HG03558 (cell line): ENCODE results near the gene PRUNE2.
"Not testable (repeated sequence)": the region's sequence is repeated elsewhere in the genome, so short reads cannot be mapped to it uniquely, and the experiment has no call there.

ENCODE experiments used
- ATAC-seq: cut with Tn5 transposase; IDR thresholded peaks from one replicate; pipeline ENCODE4 v1.9.1; 2021; ENCODE audit warnings: moderate number of reproducible peaks; ENCODE audit not compliant: unreplicated experiment; ENCODE audit errors: extremely low read depth

Gene PRUNE2, protein sequence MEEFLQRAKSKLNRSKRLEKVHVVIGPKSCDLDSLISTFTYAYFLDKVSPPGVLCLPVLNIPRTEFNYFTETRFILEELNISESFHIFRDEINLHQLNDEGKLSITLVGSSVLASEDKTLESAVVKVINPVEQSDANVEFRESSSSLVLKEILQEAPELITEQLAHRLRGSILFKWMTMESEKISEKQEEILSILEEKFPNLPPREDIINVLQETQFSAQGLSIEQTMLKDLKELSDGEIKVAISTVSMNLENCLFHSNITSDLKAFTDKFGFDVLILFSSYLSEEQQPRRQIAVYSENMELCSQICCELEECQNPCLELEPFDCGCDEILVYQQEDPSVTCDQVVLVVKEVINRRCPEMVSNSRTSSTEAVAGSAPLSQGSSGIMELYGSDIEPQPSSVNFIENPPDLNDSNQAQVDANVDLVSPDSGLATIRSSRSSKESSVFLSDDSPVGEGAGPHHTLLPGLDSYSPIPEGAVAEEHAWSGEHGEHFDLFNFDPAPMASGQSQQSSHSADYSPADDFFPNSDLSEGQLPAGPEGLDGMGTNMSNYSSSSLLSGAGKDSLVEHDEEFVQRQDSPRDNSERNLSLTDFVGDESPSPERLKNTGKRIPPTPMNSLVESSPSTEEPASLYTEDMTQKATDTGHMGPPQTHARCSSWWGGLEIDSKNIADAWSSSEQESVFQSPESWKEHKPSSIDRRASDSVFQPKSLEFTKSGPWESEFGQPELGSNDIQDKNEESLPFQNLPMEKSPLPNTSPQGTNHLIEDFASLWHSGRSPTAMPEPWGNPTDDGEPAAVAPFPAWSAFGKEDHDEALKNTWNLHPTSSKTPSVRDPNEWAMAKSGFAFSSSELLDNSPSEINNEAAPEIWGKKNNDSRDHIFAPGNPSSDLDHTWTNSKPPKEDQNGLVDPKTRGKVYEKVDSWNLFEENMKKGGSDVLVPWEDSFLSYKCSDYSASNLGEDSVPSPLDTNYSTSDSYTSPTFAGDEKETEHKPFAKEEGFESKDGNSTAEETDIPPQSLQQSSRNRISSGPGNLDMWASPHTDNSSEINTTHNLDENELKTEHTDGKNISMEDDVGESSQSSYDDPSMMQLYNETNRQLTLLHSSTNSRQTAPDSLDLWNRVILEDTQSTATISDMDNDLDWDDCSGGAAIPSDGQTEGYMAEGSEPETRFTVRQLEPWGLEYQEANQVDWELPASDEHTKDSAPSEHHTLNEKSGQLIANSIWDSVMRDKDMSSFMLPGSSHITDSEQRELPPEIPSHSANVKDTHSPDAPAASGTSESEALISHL (N-terminal part only)

DNA sequence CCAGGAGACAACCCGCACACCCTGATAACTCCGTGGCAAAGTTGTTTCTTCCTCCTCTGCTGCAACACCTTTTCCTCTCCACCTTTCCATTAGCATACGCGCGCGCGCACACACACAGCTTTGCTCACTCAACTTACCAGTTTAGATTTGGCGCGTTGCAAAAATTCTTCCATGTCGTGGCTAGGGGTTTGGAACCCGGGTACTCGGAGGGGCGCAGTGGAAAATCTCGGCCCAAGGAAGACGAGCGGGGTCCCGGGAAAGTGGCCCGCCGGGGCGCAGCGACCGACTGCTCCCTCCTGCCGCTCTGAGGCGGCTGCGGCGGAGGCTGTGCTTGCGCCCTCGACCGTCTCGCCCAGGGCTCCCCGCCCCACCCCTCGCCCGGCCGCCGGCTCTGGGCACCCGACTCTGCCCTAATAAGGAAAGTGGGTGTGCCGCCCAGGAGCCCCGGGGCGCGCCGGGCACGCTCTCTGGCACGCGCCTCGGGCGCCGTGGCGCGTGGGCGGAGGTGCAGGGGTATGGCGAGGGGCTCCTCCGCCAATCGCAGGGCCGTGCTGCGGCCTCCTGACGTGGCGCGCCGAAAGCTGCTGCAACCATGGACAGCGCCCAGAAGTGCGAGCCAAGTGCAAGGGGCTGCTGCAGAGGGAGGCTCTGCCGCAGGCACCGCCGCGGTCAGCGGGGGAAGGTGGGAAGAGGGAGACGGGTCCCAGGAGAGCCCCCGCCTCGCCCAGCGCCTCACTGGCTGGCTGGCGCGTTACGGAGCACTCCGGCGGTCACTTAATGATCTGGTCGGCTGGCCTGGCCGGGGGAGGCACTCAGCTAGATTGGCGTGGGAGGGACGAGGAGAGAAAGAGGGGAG lies at the start of gene PRUNE2:
Gene PRUNE2 (minus strand): TSS at position 324 of the 856 bp plus-strand sequence. CDS start 151 bp downstream, at position 173.
- no peak for ATAC-seq

DNA sequence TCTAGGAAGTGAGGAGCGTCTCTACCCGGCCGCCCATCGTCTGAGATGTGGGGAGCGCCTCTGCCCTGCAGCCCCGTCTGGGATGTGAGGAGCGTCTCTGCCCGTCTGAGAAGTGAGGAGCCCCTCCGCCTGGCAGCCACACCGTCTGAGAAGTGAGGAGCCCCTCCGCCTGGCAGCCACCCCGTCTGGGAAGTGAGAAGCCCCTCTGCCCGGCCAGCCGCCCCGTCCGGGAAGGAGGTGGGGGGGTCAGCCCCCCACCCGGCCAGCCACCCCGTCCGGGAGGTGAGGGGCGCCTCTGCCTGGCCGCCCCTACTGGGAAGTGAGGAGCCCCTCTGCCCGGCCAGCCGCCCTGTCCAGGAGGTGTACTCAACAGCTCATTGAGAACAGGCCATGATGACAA lies 49.5 kb upstream of the PRUNE2 start:
- not testable (repeated sequence) for ATAC-seq

DNA sequence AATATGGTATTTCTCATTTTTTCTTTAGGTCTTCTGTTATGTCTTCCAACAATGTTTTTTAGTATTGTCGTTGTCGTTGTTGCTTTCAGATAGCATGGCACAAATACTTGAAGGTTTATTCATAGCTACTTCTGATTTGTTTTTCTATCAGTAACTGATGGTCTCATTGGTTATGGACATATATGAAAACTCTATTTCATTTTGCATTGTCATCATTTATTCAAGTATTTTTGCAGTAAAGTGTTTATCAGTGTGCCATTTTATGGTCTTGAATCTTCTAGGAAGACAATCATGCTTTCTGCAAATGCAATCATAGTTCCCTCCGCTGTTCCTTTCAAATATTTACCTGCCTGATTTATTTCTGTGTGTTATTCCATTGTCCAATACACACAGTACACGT lies 44.0 kb upstream of the PRUNE2 start:
- no peak for ATAC-seq

DNA sequence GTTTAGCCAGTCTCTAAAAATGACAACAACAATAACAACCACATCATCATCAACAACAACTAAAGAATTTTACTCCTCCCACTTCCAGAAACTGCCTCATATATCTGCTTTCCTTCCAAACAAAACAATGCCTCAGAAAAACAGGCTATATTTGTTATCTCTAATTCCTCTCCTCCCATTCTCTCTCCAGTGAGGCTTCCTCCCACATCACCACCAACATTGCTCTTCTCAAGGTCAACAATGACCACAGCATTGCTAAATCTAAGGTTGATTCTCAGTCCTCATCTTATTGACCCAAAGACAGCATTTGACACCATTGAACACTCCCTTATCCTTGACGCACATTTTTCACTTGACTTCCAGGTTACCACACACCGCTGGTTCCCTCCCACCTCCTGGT lies 38.1 kb upstream of the PRUNE2 start:
- ATAC-seq = no peak

DNA sequence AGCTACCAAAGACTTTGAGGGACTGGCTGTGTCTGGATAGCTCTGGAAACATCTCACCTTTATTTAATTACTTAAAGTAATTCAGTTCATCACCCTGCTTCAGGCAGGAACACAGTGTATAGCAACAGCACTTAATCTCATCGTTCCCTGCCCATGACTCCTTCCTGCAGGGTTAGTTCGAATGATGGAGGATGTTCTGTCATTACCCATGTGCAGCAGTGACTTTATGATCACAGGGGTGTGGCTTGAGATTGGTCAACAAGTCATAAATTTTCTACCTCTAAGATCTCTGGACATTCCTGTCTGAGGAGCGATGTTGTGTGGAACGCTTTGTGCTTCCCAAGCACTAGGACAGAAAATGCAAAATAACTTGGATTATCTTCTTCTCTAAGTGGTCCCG lies 37.1 kb upstream of the PRUNE2 start:
- no peak for ATAC-seq

DNA sequence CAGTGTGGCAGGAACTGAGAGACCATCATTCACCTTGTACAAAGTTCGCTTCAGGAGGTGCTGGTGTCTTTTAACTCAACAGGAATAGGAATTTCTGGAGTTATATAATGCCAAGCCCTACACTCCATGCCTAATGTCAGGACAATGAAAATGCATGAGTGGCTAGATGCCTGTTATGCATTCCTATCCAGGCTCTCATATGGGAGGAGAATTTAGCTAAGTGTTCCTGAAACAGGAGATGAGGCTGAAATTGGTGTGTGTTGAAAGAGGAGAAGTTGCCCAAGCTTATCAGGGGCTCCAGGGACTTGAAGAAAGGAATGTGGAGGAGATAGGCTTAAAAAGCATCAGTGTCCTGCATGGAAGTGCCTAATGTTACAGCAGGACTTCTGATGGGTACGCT lies 26.8 kb upstream of the PRUNE2 start:
- ATAC-seq = no peak

DNA sequence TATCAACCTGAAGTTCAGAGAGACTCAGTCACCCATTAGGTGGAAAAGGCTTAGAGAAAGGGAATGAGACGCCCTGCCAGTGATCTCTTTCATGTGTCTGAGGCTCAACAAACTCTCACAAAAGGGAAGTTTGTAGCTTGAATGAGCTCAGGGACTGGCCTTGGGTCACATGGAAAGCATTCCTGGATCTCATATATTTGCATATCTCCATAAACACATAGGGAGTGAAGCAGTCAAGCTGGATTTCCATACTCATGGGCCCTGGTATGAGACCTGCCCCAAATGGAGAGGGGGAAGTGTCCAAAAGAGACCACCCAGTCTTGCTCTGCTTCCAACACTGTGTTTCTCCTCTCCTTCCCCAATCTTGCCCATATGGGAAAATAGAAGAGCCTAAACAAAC lies 26.4 kb upstream of the PRUNE2 start:
- ATAC-seq = no peak

DNA sequence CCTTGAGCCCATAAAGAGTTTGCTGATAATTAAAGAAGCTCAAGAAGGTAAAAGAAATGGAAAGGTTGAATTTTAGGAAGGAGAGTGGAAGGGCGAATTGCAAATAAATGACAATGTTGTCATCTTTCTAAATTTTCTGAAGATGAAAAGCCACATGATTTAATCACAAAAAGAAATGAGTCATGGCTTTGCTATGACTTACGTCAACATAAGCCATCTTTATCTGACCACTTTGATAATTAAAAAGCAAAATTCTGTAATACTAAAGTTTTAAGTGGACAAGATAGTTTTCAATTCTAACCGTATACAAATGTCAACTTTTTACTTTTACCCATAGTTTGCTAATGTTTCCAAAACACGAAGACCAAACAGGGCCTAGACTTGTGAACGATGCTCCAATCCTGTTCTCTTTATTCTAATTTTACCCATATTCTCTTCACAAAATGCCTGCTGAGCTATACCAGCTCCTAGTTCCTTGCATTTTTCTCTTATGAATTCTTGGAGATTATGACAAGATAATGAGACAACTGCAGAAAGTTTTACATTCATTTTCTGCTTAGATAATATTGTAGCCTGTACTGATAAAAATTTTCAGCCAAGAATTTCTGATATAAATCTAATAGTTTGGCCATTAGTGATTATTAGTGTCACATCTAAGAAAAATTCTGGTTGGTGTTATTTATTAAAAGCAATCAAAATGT lies 21.8 kb upstream of the PRUNE2 start:
- no peak for ATAC-seq

DNA sequence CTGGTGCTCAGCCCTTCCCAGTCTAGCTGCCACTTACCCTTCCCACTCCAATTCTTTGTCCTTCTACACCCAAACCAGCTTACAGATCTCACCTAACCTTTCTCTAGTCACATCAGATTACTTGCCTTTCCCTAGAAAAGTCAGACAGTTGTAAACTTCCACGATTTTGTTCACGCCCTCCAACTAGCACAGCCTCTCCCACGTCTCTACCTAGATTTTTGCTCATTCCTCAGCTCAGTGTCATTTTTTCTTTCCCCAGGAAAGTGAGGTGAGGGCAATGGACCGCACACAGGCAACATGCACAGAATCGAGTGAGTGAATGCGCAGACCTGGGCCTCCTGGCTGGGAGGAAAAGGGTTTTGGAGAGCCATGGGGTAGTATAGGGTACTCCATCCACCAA lies 20.9 kb upstream of the PRUNE2 start:
- ATAC-seq = no peak

DNA sequence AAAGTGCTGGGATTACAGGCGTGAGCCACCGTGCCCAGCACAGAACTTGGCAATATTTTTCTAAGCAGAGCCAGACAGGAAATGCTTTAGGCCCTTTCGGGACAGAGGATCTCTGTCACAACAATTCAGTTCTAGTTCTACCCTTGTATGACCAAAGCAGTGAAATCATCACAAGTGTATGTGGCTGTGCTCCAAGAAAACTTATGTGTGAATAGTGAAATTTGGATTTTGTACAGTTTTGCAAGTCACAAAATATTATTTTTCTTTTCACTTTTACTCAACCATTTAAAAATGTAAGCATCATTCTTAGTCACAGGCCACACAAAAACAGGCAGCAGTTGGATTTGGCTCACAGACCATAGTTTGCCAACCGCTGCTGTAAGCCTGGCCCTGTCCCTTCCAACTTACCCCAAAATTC lies 20.4 kb upstream of the PRUNE2 start:
- no peak for ATAC-seq

DNA sequence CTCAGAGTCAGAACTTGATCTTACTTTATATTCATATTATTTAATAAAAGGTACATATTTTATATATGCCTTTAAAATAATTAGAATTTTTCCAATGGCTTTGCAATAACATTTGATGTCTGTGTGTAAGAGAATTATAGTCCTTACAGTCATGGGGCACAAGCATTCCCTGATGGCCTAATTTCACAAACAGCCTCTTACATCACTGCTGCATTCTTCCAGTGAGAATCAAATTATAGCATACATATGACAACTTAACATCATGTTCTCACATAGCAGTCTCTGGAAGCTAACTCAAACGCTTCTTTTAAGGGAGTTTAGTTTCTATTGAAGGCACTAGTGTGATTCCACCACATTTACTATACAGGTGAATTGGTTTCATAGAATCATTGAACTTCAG lies 15.3 kb upstream of the PRUNE2 start:
- ATAC-seq = no peak

DNA sequence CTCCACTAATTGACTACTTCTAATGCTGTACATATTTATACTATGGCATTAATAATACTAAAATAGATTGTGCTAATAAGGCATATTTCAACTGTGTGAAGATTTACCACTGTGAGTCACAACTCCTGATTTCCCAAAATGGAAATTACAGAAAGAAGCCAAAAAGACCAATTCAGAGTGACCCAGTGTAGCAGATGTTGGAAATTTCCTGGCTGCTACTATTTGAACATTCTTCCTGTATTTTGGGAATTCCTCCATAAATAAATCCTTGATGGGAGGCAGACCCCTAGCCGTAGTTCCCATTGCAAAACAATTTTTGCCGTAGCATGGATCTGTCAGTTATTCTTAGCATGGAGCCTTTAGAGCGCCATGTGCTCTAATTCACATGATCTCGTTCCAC lies 11.4 kb upstream of the PRUNE2 start:
- no peak for ATAC-seq

DNA sequence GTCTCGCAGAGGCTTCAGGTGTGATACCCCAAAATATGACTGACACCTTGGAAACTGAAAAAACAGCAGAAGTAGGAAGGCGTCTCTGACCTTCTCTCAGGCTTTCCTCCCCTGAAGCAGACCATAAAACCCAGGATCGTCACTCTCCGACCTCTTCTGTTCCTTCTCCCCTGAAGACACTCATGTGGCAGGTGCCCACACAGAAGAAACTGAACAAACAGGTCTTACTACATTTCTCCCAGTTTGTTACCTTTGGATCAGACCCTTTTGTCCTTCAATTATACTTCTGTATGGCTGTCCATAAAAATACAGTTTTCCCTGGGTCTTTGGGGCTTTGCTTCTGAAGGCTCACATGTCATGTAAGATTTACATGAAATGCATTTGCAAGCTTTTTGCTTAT lies 10.3 kb upstream of the PRUNE2 start:
- ATAC-seq = no peak

DNA sequence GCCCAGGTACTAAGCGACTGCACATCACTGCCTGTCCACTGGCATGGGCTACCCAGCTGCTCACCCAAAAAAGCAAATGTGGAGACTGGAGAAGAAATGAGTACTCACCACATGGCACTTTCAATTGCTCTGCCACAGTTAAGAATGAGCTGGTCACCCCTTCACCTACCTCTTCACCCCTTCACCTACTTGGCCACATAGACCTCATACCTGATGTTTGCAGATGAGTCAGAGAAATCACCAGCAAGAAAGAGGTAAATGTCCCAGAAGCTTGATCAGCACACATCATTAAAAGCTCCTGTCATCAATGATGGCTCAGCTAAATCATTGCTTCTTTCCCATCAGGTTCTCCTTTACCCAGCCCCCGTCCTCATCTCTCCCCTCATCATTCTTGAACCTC lies 7.6 kb upstream of the PRUNE2 start:
- no peak for ATAC-seq

DNA sequence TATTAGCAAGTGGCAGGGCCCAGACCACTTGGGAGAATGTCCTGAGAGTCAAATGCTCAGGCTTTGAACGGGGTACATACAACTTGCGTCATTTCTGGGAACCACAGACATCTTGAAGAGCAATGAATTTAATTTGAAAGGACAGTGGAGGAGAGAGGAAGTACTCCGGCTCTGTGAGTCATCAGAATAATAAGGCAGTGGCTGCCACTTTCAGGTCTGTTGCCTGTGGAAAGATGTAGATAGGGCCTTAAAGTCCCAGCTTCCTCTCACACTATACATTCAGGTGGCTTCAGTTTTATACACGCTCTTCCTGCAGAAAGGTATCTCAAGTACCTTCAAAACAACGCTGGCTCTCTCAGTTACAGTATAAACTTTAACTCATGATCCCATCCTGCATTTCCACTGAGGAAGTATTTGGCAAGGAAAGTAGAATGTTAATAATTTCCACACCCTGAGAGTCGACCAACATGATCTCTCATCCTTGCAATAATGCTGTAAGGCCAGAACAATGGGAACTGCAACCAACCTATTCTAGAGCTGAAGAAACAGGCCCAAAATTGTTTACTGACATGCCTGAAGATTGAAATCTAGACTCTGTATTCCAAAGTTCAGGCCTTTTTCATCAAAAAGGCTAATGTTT lies 6.8 kb upstream of the PRUNE2 start:
- peak; percentile 68 for ATAC-seq

DNA sequence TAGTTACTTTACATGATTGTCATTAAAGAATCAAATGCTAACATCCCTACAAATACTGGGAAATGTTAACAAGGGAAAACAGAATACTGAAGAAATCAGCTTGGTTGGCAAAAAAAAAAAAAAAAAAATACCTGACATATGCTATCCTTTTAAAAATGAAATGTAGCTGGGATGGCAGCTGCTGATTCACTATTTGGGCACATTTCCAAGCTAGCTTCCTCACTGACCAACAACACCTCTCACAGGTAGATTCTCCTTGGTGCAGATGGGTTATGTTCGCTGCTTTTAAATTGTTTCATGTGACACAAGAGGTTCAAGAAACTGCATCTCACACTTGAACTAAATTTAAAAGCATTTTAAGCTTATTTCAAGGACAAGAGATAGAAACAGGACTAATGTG lies 6.1 kb upstream of the PRUNE2 start:
- ATAC-seq = no peak

DNA sequence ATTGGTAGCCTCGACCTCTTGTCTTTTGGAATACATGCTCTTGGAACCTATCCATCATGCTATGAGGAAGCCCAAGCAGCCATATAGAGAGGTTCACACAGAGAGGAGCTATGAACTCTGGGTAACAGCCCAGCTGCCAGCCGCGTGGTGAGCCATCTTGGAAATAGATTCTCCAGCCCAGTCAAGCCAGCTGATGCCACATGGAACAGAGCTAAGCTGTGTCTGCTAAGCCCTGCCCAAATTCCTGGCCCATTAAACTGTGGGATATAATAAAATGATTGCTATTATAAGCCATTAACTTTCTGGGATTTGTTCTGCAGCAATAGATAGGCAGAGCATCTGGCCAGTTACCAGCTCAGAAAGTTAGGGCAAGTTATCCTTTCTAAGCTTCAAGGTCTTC lies 4.9 kb upstream of the PRUNE2 start:
- ATAC-seq = no peak

DNA sequence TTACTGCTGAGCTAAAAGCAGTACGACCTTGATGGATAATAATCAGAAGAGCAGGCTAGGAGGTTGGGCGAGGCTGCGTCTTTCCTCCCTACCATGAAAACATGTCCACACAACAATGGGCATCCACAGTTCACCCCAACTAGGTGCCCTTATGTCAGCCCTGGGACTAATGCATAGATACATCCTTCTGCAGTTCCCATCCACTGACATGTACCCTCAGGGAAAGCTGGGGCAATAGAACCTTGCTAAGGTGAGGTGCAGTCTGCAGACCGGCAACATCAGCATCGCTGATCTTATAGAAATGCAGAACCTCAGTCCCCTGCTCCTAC lies 697 bp upstream of the PRUNE2 start:
- ATAC-seq = no peak
